ENCODE data around the gene NEUROD4.

- TF ChIP-seq CTCF (IDR thresholded peaks at IDR 0.05) (no peak), POLR2A (IDR thresholded peaks at IDR 0.05) (no peak)
Observed at GRCh38 chr12:55049676-55050075, 29.9 kb downstream of the NEUROD4 start.
